ENCODE results near the gene AP2S1. TPM values are rescaled to one million over a fixed set of nuclear protein-coding genes. Genes with fewer than 3 reads are reported as not detected.

The AP2S1 gene
- total and polyA plus RNA-seq, 2 donors (not counting 3 experiments of a cell fraction or from before 2014, with no cell fraction given): 313 to 376 TPM

DNA sequence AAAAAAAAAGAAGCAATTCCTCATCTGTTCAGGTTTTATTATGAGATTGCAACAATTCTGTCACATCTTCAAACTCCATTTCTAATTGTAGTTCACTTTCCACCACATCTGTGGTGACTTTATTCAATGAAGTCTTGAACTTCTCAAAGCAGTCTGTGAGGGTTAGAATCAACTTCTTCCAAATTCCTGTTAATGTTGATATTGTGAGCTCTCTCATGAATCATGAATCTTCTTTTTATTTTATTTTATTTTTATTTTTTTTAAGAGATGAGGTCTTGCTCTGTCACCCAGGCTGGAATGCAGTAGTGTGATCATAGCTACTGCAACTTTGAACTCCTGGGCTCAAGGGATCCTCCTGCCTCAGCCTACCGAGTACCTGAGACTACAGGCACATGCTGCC is 29.8 kb upstream of the AP2S1 start:
- no peaks in the 10 kb centered on the region for H3K9me1 ChIP-seq (replicated peaks; ENCODE audit: control insufficient read depth, extremely low read depth, insufficient read depth, low read length)
- no peak overlapping the region for H3K4me2 ChIP-seq (ENCODE audit: insufficient read depth, low read length)
- H3K79me2 ChIP-seq (ENCODE audit: control insufficient read depth, insufficient read depth, low read length): peaks cover 26% of the 10 kb centered on the region
- no peaks in the 10 kb centered on the region for H4K20me1 ChIP-seq (replicated peaks; ENCODE audit: control insufficient read depth, extremely low read depth, insufficient read depth, low read length)
- H3K4me3 ChIP-seq (replicated peaks in 1 of 3; ENCODE audit: insufficient read depth in 1 of 3, low read depth in 1 of 3, low read length in 3 of 3): no peak overlapping the region
- ChIA-PET CTCF (interaction anchor here (2.4 kb wide), 1 partner anchor 111 kb away, joined by 10 read pairs; no protein-coding TSS in a partner anchor), POLR2A (no interaction called here)
- no peak overlapping the region for H3K9ac ChIP-seq (replicated peaks; ENCODE audit: extremely low read depth, insufficient read depth, low read length)
- BruUV-seq (replicated peaks): no TSS peak
- no peak overlapping the region for H2AFZ ChIP-seq (ENCODE audit: low read depth, low read length)
- intact Hi-C loops (cut with micrococcal nuclease) (no loop called here), dilution Hi-C loops (cut with MboI; ENCODE audit: extremely low pct_ligation_motif_present, low sequenced_read_pairs) (no loop called here)
- DNase-seq (ENCODE audit: low read depth, low spot score) (no peak), FAIRE-seq (no peak)
- H3K4me1 ChIP-seq (ENCODE audit: control insufficient read depth, extremely low read depth, insufficient read depth, low read length): peaks cover 7% of the 10 kb centered on the region
- H3K9me3 ChIP-seq (replicated peaks; ENCODE audit: control insufficient read depth, insufficient read depth, low read length): no peaks in the 10 kb centered on the region
- no peaks in the 10 kb centered on the region for H3K27me3 ChIP-seq (ENCODE audit: control insufficient read depth in 2 of 2, insufficient read depth in 2 of 2, low read length in 2 of 2)
- H3K27ac ChIP-seq (ENCODE audit: insufficient read depth, low read depth, low read length): no peak overlapping the region
- H3K36me3 ChIP-seq (ENCODE audit: control insufficient read depth in 2 of 2, extremely low read depth in 1 of 2, insufficient read depth in 2 of 2, low read length in 2 of 2): no peaks in the 10 kb centered on the region
- TF ChIP-seq, protein P1, sequence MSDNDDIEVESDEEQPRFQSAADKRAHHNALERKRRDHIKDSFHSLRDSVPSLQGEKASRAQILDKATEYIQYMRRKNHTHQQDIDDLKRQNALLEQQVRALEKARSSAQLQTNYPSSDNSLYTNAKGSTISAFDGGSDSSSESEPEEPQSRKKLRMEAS (IDR thresholded peaks at IDR 0.05; ENCODE audit: insufficient read depth, insufficient read length): no peak
- TF ChIP-seq JUN (IDR thresholded peaks at IDR 0.05; ENCODE audit: borderline replicate concordance, insufficient read depth, insufficient read length, low read depth) (no peak), POLR2AphosphoS5 (IDR thresholded peaks at IDR 0.05; ENCODE audit: insufficient read depth, low read depth, low read length) (no peak), MYC (IDR thresholded peaks at IDR 0.05; ENCODE audit: low read depth, low read length) (no peak), GATA2 (IDR thresholded peaks at IDR 0.05; ENCODE audit: insufficient read depth, insufficient read length, low read depth, low read length) (no peak), FOS (IDR thresholded peaks at IDR 0.05; ENCODE audit: borderline replicate concordance, insufficient read depth, low read length) (no peak), EZH2 (IDR thresholded peaks at IDR 0.05; ENCODE audit: borderline replicate concordance, low read depth, low read length, severe bottlenecking) (no peak), POLR2A (IDR thresholded peaks at IDR 0.05; ENCODE audit: low read depth, low read length) (no peak)
- TF ChIP-seq, protein P2, sequence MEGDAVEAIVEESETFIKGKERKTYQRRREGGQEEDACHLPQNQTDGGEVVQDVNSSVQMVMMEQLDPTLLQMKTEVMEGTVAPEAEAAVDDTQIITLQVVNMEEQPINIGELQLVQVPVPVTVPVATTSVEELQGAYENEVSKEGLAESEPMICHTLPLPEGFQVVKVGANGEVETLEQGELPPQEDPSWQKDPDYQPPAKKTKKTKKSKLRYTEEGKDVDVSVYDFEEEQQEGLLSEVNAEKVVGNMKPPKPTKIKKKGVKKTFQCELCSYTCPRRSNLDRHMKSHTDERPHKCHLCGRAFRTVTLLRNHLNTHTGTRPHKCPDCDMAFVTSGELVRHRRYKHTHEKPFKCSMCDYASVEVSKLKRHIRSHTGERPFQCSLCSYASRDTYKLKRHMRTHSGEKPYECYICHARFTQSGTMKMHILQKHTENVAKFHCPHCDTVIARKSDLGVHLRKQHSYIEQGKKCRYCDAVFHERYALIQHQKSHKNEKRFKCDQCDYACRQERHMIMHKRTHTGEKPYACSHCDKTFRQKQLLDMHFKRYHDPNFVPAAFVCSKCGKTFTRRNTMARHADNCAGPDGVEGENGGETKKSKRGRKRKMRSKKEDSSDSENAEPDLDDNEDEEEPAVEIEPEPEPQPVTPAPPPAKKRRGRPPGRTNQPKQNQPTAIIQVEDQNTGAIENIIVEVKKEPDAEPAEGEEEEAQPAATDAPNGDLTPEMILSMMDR (IDR thresholded peaks at IDR 0.05; ENCODE audit: extremely low read depth in 1 of 2, insufficient read depth in 1 of 2, low read depth in 1 of 2, low read length in 2 of 2): no peak

All from endothelial cell of umbilical vein (primary cell).